GM19240 (cell line): Measurements from ENCODE around the gene SLC4A9.
"Not testable (repeated sequence)": the region's sequence is repeated elsewhere in the genome, so short reads cannot be mapped to it uniquely, and the experiment has no call there.

Experiments used
- DNase-seq: peaks from one replicate; pipeline ENCODE4 v3.0.0; 2011; ENCODE audit warnings: low spot score; ENCODE audit not compliant: insufficient read length

The SLC4A9 gene

GRCh38 chr5:140400730-140401361 lies 40.9 kb downstream of the SLC4A9 start:
- DNase-seq: peak; percentile 75

DNA sequence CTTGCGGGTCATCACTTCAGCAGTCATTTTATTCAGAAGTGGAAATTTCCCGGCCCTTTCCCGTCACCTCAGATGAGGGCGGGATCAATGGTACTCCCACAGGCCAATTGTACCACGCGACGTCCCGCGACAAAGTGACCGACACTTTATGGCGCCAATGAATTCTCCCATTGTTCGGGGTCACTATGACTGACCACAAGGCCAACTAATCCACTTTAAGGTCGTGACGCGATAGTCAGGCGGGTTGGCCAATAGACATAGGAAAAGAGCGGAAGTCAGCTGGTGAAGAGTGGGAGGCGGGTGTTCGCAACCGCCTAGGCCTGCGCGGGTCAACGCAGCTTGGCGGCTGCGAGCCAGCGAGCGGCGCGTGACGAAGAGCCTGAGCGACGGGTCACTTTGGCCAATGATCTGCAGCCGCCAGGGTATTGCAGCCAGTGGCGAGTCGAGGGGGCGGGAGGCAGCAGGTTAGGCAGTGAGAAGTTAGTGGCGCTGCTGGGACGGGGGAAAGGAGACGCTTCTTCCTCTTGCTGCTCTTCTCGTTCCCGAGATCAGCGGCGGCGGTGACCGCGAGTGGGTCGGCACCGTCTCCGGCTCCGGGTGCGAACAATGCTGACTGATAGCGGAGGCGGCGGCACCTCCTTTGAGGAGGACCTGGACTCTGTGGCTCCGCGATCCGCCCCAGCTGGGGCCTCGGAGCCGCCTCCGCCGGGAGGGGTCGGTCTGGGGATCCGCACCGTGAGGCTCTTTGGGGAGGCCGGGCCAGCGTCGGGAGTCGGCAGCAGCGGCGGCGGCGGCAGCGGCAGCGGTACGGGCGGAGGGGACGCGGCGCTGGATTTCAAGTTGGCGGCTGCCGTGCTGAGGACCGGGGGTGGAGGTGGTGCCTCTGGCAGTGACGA lies 41.6 kb downstream of the SLC4A9 start, which contains the start of gene ANKHD1:
ANKHD1 (plus strand) TSS at position 472 of the 896 bp plus-strand sequence; CDS start at position 607, 135 bp downstream.
- peak; percentile 53 for DNase-seq

- no peak for DNase-seq
These were observed 42.5 kb downstream of the SLC4A9 start for GRCh38 chr5:140402258-140403074.

DNA sequence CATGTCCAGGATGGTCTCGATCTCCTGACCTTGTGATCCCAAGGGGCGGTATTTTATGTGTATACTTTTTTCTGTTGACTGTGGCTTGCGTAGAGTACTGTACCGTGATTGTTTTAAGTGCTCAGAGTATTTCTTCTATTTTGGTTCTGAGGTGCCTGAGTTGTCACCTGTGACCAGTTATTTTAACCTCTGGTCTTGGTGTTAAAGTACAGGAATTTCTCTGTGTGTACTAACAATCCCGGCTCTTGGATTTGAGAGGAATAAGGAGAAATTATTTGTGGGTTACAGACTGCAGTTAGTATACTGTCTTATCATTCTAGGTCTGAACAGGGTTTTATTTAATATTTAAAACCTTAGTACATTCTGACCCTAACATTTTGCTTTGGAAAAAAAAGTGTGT lies 43.6 kb downstream of the SLC4A9 start:
- no peak for DNase-seq

GRCh38 chr5:140408750-140409241 lies 48.8 kb downstream of the SLC4A9 start:
- no peak for DNase-seq

GRCh38 chr5:140413230-140413629 lies 53.2 kb downstream of the SLC4A9 start:
- no peak for DNase-seq

GRCh38 chr5:140417235-140417634 lies 57.2 kb downstream of the SLC4A9 start:
- DNase-seq: no peak

DNA sequence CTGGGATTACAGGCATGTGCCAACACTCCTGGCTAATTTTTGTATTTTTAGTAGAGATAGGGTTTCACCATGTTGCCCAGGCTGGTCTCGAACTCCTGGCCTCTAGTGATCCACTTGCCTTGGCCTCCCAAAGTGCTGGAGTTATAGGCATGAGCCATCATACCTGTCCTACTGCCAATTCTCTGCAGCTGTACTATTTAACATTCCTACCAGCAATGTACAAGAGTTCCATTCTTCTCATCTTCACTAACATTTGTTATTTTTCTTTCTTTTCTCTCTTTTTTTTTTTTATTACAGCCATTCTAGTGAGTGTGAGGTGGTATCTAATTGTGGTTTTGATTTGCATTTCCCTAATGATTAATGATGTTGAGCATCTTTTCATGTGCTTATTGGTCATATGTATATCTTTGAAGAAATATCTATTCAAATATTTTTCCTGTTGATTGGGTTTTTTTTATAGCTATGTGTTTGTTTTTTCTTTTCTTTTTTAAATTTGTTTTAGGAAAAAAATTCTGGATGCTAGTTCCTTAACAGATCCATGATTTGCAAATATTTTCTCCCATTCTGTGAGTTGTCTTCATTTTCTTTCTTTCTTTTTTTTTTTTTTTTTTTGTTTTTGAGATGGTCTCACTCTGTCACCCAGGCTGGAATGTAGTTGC lies 59.0 kb downstream of the SLC4A9 start:
- DNase-seq: no peak

DNA sequence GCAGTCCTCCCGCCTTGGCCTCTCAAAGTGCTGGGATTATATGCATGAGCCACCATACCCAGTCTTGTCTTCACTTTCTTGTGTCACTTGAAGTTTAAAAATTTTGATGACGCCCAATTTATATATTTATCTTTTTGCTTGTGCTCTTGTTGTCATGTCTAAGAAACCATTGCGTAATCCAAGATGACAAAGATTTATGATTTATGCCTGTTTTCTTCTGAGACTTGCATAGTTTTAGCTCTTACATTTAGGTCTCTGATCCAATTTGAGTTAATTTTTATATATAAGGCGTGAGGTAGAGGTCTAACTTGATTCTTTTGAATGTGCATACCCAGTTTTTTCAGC lies 60.2 kb downstream of the SLC4A9 start:
- DNase-seq: no peak

DNA sequence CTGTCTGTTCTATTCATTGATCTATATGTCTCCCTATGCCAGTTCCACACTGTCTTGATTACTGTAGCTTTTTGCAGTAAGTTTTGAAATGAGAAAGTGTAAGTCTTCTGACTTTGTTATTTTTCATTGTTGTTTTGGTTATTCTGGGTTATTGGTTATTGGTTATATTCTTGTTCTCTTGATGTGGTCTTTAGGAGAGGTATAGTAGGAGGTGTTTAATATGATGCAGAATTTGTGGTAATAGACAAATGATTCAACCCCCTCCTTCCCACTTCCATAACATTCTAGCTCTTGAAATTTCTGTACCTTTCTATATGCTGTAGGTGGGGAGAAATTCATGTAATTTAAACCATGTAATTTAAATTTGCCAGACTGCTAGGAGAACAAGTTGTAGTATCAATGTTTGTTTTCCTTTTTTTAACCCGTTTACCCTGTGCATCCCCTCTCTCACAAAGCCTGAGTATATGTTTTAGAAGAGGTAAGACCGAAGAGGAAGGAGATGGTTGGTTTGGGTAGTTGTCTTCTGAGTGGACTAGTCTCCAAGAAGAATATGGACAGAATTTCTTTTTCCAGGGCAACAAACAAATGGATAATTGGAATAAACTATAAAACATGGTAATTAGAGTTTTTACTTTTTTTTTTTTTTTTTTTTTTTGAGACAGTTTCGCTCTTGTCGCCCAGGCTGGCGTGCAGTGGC lies 60.8 kb downstream of the SLC4A9 start:
- no peak for DNase-seq

DNA sequence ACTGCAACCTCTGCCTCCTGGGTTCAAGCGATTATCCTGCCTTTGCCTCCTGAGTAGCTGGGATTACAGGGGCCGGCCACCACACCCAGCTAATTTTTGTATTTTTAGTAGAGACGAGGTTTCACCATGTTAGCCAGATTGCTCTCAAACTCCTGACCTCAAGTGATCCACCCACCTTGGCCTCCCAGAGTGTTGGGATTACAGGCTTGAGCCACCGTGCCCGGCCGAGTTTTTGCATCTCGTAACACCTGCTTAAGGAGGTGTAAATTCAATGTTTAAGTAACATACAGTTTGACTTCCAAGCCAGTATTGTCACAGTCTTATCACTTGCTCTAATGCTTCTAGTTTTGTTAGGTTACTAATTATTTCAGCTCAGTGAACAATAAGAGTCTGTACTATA lies 61.4 kb downstream of the SLC4A9 start:
- not testable (repeated sequence) for DNase-seq

DNA sequence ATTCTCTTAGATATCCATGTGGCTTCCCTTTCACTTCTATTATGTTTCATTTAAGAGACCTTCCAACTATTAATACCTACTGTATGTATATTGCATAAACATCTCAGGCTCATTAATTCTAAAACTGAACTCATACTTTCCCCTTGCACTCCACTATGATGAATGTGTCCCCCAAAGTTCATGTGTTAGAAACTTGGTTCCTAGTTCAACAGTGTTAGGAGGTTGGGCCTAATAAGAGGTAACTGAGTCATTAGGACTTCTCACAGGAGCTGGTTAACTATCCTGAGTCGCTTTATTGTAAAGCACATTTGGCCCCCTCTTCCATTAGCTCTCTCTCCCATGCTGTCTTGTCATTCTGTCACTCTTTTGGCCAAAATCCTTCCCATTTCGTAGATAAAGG lies 63.6 kb downstream of the SLC4A9 start:
- no peak for DNase-seq

DNA sequence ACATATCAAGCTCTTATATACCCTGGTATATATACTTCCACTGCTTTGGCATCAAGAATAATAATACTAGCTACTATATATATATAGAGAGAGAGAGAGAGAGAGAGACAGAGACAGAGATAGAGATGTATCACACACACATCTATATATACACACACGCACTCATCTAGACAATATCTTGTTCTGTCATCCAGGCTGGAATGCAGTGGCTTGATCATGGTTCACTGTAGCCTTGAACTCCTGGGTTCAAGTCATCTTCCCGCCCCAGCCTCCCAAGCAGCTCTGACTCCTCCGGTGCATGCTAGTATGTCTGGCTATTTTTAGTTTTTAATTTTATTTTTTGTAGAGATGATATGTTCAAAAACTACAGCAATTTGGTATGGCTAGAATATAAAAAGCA lies 64.1 kb downstream of the SLC4A9 start:
- no peak for DNase-seq
